Trophoblast cell (in vitro differentiated cells and primary cell): ENCODE results near the gene HPRT1.

ENCODE experiments used
- DNase-seq, 2 donors: peaks; one replicate each; pipeline ENCODE4 v3.0.0-alpha.2; 2016
- H2AFZ ChIP-seq: 2 replicates; pipeline ENCODE4 v1.6.1; 2013; ENCODE audit warnings: low read length, moderate library complexity, mild to moderate bottlenecking; ENCODE audit not compliant: insufficient read depth, poor library complexity
- H2AK5ac ChIP-seq: 2 replicates; pipeline ENCODE4 v1.6.1; 2013; ENCODE audit warnings: mild to moderate bottlenecking, low read length
- H2BK120ac ChIP-seq: 2 replicates; pipeline ENCODE4 v1.6.1; 2013; ENCODE audit warnings: low read length, mild to moderate bottlenecking, moderate library complexity; ENCODE audit not compliant: insufficient read depth, poor library complexity
- H2BK12ac ChIP-seq: 2 replicates; pipeline ENCODE4 v1.6.1; 2013; ENCODE audit warnings: mild to moderate bottlenecking, low read length, moderate library complexity
- H2BK5ac ChIP-seq: 2 replicates; pipeline ENCODE4 v1.6.1; 2013; ENCODE audit warnings: low read length, low read depth, moderate library complexity, mild to moderate bottlenecking; ENCODE audit not compliant: poor library complexity
- H3K14ac ChIP-seq: 2 replicates; pipeline ENCODE4 v1.6.1; 2013; ENCODE audit warnings: mild to moderate bottlenecking, low read length
- H3K18ac ChIP-seq: 2 replicates; pipeline ENCODE4 v1.6.1; 2013; ENCODE audit warnings: mild to moderate bottlenecking, low read length
- H3K23ac ChIP-seq: 2 replicates; pipeline ENCODE4 v1.6.1; 2013; ENCODE audit warnings: low read length
- H3K27ac ChIP-seq: 2 replicates; pipeline ENCODE4 v1.5.1; 2013; ENCODE audit warnings: low read depth, mild to moderate bottlenecking, inconsistent platforms, low read length, moderate library complexity
- H3K27me3 ChIP-seq: 2 replicates; pipeline ENCODE4 v1.6.1; 2013; ENCODE audit warnings: inconsistent platforms, mild to moderate bottlenecking, low read length, moderate library complexity; ENCODE audit not compliant: insufficient read depth
- H3K36me3 ChIP-seq, 2 experiments: 1 replicate in 1 of 2; 2 replicates in 1 of 2; pipeline ENCODE4 v1.6.1; 2013; ENCODE audit warnings: low read length in 2 of 2, mild to moderate bottlenecking in 2 of 2, moderate library complexity in 1 of 2; ENCODE audit not compliant: insufficient read depth in 2 of 2, control insufficient read depth in 1 of 2
- H3K4ac ChIP-seq: 2 replicates; pipeline ENCODE4 v1.6.1; 2013; ENCODE audit warnings: low read depth, mild to moderate bottlenecking, low read length, moderate library complexity
- H3K4me1 ChIP-seq, 2 experiments: 1 replicate in 1 of 2; 2 replicates in 1 of 2; pipeline ENCODE4 v1.6.1; 2013; ENCODE audit warnings: low read length in 2 of 2, mild to moderate bottlenecking in 2 of 2, moderate library complexity in 1 of 2; ENCODE audit not compliant: insufficient read depth in 2 of 2, control insufficient read depth in 1 of 2
- H3K4me2 ChIP-seq: 2 replicates; pipeline ENCODE4 v1.6.1; 2013; ENCODE audit warnings: inconsistent platforms, mild to moderate bottlenecking, low read length, moderate library complexity
- H3K4me3 ChIP-seq: 2 replicates; pipeline ENCODE4 v1.5.1; 2013; ENCODE audit warnings: mild to moderate bottlenecking, low read depth, low read length, inconsistent platforms
- H3K79me1 ChIP-seq: one replicate; pipeline ENCODE4 v1.6.1; 2013; ENCODE audit warnings: low read length
- H3K79me2 ChIP-seq: 2 replicates; pipeline ENCODE4 v1.6.1; 2013; ENCODE audit warnings: low read length, mild to moderate bottlenecking; ENCODE audit not compliant: control insufficient read depth, insufficient read depth, poor library complexity
- H3K9ac ChIP-seq: 2 replicates; pipeline ENCODE4 v1.6.1; 2013; ENCODE audit warnings: mild to moderate bottlenecking, low read length
- H3K9me3 ChIP-seq: 2 replicates; pipeline ENCODE4 v1.6.1; 2013; ENCODE audit warnings: low read depth, mild to moderate bottlenecking, control low read depth, inconsistent platforms, low read length; ENCODE audit not compliant: insufficient read depth
- H4K12ac ChIP-seq: 2 replicates; pipeline ENCODE4 v1.6.1; 2013; ENCODE audit warnings: low read depth, mild to moderate bottlenecking, low read length, moderate library complexity
- H4K8ac ChIP-seq: 2 replicates; pipeline ENCODE4 v1.6.1; 2013; ENCODE audit warnings: low read depth, mild to moderate bottlenecking, low read length, moderate library complexity
- H4K91ac ChIP-seq: one replicate; pipeline ENCODE4 v1.6.1; 2013; ENCODE audit warnings: low read depth, mild to moderate bottlenecking, low read length, moderate library complexity
- WGBS: extraction: QIAGEN DNeasy Blood & Tissue Kit; methylation state at CpG from one replicate; pipeline ENCODE4 v1.1.7; 2013; ENCODE audit warnings: missing lambda C conversion rate; ENCODE audit not compliant: insufficient read length, insufficient coverage; ENCODE audit errors: extremely low coverage; 5-methylcytosine and 5-hydroxymethylcytosine counted together

The HPRT1 gene

DNA sequence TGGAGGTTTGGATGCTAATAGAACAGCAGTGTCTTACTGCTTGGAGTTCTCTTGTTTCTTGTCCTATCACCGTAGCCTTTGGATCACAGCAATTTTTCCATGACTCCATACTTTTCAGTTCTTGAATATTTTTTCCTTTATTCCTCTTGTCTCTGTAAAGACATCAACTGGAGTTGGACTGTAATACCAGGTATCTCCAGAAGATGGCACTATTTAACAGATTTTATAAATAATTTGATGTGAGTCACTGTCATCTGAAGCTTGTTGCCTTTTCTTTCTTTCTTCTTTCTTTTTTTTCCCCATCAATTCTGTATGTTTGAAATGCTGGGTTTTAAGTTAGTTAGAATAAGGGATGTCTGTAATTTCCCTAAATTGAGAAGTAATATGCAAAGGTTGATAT is 24.1 kb downstream of the HPRT1 start:
- no peak overlapping the region for H2AK5ac ChIP-seq
- H3K18ac ChIP-seq, result no peak overlapping the region
- no peak overlapping the region for H4K8ac ChIP-seq
- no peaks in the 10 kb centered on the region for H3K36me3 ChIP-seq
- H3K4ac ChIP-seq, result no peak overlapping the region
- WGBS, result no CpG with 5 or more reads among the region's 1 CpG
- no peak overlapping the region for H4K91ac ChIP-seq
- H3K14ac ChIP-seq, result no peak overlapping the region
- H3K79me1 ChIP-seq, result no peaks in the 10 kb centered on the region
- H3K79me2 ChIP-seq, result no peaks in the 10 kb centered on the region
- H3K23ac ChIP-seq, result no peak overlapping the region
- H2BK120ac ChIP-seq, result no peak overlapping the region
- H4K12ac ChIP-seq, result no peak overlapping the region
- no peak overlapping the region for H2BK5ac ChIP-seq
- no peaks in the 10 kb centered on the region for H3K4me1 ChIP-seq
- no peak overlapping the region for H2BK12ac ChIP-seq
- H3K27me3 ChIP-seq, result no peaks in the 10 kb centered on the region
- H3K9me3 ChIP-seq, result no peaks in the 10 kb centered on the region
- DNase-seq, result peak in 1 of 2 donors; percentile 85
- no peak overlapping the region for H3K9ac ChIP-seq
- H3K4me3 ChIP-seq, result no peak overlapping the region
- no peak overlapping the region for H3K27ac ChIP-seq
- H3K4me2 ChIP-seq, result no peak overlapping the region
- H2AFZ ChIP-seq, result no peak overlapping the region

DNA sequence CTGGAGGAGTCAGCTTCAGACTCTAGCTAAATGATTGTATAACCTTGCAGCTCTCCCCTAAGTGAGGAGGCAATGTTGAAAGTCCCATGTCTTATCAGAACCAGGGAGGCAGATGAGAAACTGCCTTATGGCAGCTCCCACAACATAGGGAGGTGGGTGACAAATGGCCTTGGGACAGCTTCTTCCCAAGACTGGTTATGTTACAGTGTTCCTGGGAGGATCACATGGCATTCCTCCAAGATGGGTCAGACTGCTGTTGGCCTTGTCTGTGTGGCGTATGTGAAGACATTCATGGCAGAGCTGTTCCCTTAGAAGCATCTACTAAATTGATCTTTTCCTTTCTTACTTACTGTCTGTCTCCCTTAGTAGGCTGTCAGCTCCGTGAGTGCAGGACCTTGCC is 42.0 kb downstream of the HPRT1 start:
- Histone ChIP-seq H3K18ac (no peak overlapping the region), H2BK5ac (no peak overlapping the region), H3K9ac (no peak overlapping the region), H2AFZ (no peak overlapping the region), H3K27ac (no peak overlapping the region), H3K23ac (no peak overlapping the region), H2BK120ac (no peak overlapping the region), H4K12ac (no peak overlapping the region), H3K79me2 (no peaks in the 10 kb centered on the region), H3K79me1 (no peaks in the 10 kb centered on the region), H3K36me3 (no peaks in the 10 kb centered on the region), H2BK12ac (no peak overlapping the region), H3K27me3 (no peaks in the 10 kb centered on the region), H3K4me1 (no peaks in the 10 kb centered on the region), H4K8ac (no peak overlapping the region), H2AK5ac (no peak overlapping the region), H3K4me2 (no peak overlapping the region), H3K9me3 (no peaks in the 10 kb centered on the region), H3K4ac (no peak overlapping the region), H3K14ac (no peak overlapping the region), H4K91ac (no peak overlapping the region), H3K4me3 (no peak overlapping the region)
- no CpG with 5 or more reads among the region's 2 CpGs for WGBS
- DNase-seq, result peak in 1 of 2 donors; percentile 38

DNA sequence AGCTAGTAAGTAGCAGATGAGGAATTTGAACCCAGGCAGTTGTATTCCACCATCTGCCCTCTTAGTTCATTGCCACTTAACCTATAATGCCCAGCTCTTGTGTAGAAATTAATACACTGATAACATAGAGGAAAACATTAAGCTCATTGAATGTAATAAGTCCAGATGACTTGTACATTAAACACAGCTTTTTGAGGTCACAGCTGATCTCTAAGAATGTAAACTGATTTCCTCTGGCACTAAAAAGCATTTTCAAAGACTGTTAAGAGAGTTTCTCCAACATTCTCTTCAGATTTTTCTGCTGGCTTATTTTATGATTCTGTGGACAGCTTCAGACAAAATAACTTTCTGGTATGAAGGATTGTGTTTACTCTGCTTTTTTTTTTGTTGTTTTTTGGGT is 42.7 kb downstream of the HPRT1 start:
- H2BK120ac ChIP-seq, result no peak overlapping the region
- H3K4ac ChIP-seq, result no peak overlapping the region
- no peaks in the 10 kb centered on the region for H3K9me3 ChIP-seq
- H3K14ac ChIP-seq, result no peak overlapping the region
- no peak overlapping the region for H2AK5ac ChIP-seq
- H2BK5ac ChIP-seq, result no peak overlapping the region
- H4K12ac ChIP-seq, result no peak overlapping the region
- H4K91ac ChIP-seq, result no peak overlapping the region
- H4K8ac ChIP-seq, result no peak overlapping the region
- no peak overlapping the region for H2AFZ ChIP-seq
- H3K36me3 ChIP-seq, result no peaks in the 10 kb centered on the region
- no peak overlapping the region for H3K4me3 ChIP-seq
- H3K23ac ChIP-seq, result no peak overlapping the region
- no peaks in the 10 kb centered on the region for H3K79me1 ChIP-seq
- no peak overlapping the region for H2BK12ac ChIP-seq
- no peak overlapping the region for H3K18ac ChIP-seq
- H3K27ac ChIP-seq, result no peak overlapping the region
- no peaks in the 10 kb centered on the region for H3K79me2 ChIP-seq
- no peak overlapping the region for H3K4me2 ChIP-seq
- H3K4me1 ChIP-seq, result no peaks in the 10 kb centered on the region
- H3K9ac ChIP-seq, result no peak overlapping the region
- H3K27me3 ChIP-seq, result no peaks in the 10 kb centered on the region
- DNase-seq, result no peak

DNA sequence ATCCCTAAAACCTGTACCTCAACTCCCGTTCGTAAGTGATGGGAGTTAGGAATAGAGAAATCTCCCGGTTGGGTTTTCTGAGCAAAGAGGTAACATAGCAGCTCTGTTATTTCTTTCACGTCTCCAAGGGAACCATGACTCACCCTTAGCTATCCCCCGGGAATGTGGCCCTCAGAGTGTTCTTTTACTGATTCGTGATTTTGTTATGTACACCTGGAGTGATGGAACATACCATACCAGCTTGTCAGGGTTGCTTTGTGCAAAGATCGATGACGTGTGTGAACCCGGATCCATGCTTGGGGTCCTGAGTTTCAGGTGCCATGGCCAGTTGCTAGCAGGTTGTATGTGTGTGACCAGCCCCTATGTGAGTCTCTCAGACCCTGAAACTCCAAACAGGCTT is 52.6 kb downstream of the HPRT1 start:
- WGBS, result no CpG with 5 or more reads among the region's 9 CpGs
- no peak overlapping the region for H3K4ac ChIP-seq
- H4K91ac ChIP-seq, result no peak overlapping the region
- H3K27me3 ChIP-seq, result no peaks in the 10 kb centered on the region
- no peak overlapping the region for H2BK120ac ChIP-seq
- no peak overlapping the region for H2BK12ac ChIP-seq
- H2BK5ac ChIP-seq, result no peak overlapping the region
- no peak overlapping the region for H3K9ac ChIP-seq
- H4K12ac ChIP-seq, result no peak overlapping the region
- no peak overlapping the region for H2AK5ac ChIP-seq
- no peak overlapping the region for H2AFZ ChIP-seq
- no peaks in the 10 kb centered on the region for H3K79me2 ChIP-seq
- no peak overlapping the region for H3K14ac ChIP-seq
- H3K18ac ChIP-seq, result no peak overlapping the region
- no peak overlapping the region for H3K4me3 ChIP-seq
- DNase-seq, result peak; percentile 69 to 89
- no peak overlapping the region for H3K4me2 ChIP-seq
- no peaks in the 10 kb centered on the region for H3K9me3 ChIP-seq
- peaks cover 2 to 3% of the 10 kb centered on the region in 2 experiments for H3K4me1 ChIP-seq
- no peak overlapping the region for H4K8ac ChIP-seq
- H3K23ac ChIP-seq, result no peak overlapping the region
- no peaks in the 10 kb centered on the region for H3K79me1 ChIP-seq
- H3K27ac ChIP-seq, result no peak overlapping the region
- H3K36me3 ChIP-seq, result no peaks in the 10 kb centered on the region
